Measurements from ENCODE around the gene NSD1.
"Not testable (repeated sequence)": the region's sequence is repeated elsewhere in the genome, so short reads cannot be mapped to it uniquely, and the experiment has no call there.

NSD1 gene

GRCh38 chr5:177177847-177178437 is 44.4 kb downstream of the NSD1 start:
- DNase-seq = not testable (repeated sequence)

DNA sequence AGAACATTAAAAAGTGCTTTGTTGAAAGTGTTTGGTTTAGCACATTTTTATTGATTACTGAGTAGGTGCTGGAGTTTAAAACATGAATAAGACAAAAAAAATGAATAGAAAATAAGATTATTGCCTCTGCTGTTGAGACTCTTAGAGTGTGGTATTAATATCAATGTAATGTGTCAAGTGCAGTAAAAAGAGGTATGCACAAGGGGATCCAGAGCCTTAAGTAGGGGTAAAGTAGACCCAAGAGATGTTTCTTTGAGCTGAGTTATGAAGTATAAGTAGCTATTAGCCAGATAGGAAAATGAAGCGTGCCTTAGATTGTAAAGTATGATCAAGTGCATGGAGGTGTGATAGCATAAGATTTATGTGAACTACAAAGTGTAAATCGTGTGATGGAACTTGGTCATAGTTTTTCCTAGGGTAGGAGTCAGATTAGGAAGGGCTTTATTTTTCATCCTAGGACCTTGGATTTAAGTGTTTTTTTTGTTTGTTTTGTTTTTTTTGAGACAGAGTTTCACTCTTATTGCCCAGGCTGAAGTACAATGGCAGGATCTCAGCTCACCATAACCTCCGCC is 45.2 kb downstream of the NSD1 start:
- no peak for DNase-seq

GRCh38 chr5:177179431-177179830 is 45.9 kb downstream of the NSD1 start:
- no peak for DNase-seq

- no peak for DNase-seq
These were observed 49.6 kb downstream of the NSD1 start for GRCh38 chr5:177183142-177183541.

DNA sequence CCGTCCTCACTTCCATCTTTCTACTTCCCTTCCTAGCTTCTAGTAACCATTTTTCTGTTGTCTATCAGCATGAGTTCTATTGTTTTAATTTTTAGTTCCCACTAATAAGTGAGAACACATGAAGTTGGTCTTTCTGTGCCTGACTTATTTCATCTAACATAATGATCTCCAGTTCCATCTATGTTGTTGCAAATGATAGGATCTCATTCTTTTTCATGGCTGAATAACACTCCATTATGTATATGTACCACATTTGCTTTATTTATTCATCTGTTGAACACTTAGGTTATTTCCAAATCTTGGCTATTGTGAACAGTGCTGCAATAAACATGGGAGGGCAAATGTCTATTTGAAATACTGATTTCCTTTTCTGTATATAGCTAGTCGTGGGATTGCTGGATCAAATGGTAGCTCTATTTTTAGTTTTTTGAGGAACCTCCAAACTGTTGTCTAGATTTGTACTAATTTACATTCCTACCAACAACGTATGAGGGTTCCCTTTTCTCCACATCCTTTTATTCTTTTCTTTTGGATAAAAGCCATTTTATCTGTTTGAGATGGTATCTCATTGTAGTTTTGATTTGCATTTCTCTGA is 50.3 kb downstream of the NSD1 start:
- DNase-seq = no peak

DNA sequence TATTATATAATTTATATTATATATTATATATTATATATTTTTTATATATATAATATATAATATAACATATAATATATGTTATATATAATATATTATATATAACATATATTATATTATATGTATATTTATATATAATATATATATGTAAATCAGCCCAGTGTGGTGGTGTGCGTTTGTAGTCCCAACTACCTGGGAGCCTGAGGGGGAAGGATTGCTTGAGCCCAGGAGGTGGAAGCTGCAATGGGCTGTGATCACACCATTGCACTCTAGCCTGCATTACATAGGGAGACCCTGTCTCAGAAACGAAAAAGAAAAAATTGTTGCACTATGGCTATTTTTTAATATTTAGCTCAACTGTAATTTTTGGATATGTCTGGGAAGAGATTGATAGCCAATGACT is 52.4 kb downstream of the NSD1 start:
- DNase-seq = no peak

GRCh38 chr5:177186645-177187044 is 53.1 kb downstream of the NSD1 start:
- DNase-seq = no peak

DNA sequence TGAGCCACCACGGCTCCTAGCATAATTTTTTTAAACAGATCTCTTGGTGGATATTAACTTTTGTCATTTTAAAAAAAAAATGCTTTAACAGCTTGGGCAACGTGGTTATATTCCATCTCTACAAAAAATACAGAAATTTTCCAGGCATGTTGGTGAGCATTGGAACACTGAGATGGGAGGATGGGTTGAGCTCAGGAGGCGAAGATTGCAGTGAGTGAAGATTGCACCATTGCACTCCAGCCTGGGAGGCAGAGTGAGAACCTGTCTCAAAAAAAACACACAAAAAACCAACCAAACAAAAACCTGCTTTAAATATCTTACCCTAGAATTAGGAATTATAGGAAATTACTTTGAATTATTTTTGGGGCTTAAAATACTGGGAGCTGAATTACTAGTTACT is 55.2 kb downstream of the NSD1 start:
- no peak for DNase-seq

- no peak for DNase-seq
These were observed 55.8 kb downstream of the NSD1 start for GRCh38 chr5:177189416-177189815.

GRCh38 chr5:177189965-177190364 is 56.4 kb downstream of the NSD1 start:
- DNase-seq = no peak

- DNase-seq = no peak
These were observed 60.7 kb downstream of the NSD1 start for GRCh38 chr5:177194268-177194667.

DNA sequence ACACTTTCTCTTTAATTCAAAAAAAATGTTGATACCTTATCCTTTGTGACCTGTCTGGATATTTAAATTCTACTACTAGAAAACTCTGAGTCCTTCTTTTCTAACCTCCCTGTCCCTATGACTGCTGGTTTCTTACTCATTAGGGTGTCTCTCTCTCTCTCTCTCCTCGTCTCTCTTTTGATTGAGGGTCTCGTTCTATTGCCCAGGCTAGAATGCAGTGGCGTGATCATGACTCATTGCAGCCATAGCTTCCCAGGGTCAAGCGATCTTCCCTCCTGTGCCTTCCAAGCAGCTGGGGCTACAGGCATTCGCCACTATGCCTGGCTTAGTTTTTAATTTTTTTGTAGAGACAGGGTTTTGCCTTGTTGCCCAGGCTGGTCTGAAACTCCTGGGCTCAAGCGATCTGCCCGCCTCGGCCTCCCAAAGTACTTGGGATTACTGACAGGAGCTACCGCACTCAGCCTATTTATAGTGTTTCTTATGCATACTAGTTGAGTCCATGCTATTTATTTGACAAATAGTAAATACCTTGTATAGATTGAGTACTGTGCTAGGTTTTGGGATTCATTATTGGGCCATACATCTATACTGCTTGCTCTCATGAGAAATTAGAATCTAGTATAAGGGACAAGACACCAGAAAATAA is 61.9 kb downstream of the NSD1 start:
- no peak for DNase-seq

DNA sequence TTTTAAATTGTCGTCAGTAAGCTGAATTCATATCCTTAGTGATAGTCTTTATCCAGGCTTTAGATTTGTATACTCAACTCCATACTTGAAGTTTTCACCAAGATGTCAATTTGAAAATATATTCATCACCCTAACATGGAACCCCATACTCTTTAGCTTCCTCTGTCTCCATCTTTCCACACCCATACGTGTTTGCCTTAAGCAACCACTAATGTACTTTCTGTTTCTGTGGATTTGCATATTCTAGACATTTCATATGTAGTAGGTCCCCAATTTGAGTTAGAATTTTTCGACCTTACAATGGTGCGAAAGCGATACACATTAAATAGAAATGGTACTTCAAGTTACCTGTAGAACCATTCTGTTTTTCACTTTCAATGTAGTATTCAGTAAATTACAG is 65.2 kb downstream of the NSD1 start:
- DNase-seq = no peak

DNA sequence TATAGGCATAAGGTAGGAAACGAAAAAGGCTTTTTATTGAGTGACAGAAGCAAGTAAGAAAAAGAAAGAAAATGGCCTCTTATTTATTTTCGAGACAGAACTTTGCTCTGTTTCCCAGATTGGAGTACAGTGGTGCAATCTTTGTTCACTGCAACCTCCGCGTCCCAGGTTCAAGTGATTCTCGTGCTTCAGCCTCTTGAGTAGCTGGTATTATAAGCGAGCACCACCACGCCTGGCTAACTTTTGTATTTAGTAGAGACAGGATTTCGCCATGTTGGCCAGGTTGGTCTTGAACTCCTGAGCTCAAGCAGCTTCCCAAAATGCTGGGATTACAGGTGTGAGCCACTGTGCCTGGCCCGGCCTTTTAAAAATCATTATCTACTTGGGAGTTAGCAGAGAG is 70.7 kb downstream of the NSD1 start:
- DNase-seq = no peak

DNA sequence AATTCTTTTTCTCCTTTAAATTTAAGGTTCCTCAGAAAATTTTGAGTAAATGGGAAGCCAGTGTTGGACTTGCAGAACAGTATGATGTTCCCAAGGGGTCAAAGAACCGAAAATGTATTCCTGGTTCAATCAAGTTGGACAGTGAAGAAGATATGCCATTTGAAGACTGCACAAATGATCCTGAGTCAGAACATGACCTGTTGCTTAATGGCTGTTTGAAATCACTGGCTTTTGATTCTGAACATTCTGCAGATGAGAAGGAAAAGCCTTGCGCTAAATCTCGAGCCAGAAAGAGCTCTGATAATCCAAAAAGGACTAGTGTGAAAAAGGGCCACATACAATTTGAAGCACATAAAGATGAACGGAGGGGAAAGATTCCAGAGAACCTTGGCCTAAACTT is 76.0 kb downstream of the NSD1 start:
- DNase-seq = no peak

DNA sequence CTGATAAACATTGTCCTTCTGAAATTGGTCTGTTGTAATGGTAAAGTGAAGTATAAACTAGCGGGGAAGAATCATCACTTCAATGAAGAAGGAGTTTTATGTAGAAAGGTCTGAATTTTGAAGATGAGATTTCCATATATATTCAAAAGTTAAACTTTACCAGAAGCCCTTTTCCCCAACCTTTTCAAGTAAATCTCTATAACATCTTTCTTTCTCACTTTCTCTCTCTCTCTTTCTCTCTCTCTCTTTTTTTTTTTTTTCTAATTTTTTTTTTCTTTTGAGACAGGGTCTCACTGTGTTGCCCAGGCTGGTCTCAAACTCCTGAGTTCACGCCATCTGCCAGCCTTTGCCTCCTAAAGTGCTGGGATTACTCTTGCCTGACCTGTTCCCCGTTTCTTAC is 78.7 kb downstream of the NSD1 start:
- no peak for DNase-seq

DNA sequence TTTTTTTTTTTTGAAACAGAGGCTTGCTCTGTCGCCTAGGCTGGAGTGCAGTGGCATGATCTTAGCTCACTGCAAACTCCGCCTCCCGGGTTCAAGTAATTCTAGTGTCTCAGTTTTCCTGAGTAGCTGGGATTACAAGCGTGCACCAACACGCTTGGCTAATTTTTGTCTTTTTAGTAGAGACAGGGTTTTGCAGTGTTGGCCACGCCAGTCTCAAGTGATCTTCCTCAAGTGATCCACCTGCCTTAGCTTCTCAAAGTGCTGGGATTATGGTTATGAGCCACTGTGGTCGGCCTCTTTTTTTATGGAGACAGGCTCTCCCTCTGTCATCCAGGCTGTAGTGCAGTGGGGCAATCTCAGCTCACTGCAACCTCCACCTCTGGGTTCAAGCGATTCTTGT is 87.0 kb downstream of the NSD1 start:
- DNase-seq = no peak

- no peak for DNase-seq
These were observed 88.7 kb downstream of the NSD1 start for GRCh38 chr5:177222269-177222668.

GRCh38 chr5:177225798-177226197 is 92.2 kb downstream of the NSD1 start:
- DNase-seq = no peak

GRCh38 chr5:177226860-177227259 is 93.3 kb downstream of the NSD1 start:
- no peak for DNase-seq

DNA sequence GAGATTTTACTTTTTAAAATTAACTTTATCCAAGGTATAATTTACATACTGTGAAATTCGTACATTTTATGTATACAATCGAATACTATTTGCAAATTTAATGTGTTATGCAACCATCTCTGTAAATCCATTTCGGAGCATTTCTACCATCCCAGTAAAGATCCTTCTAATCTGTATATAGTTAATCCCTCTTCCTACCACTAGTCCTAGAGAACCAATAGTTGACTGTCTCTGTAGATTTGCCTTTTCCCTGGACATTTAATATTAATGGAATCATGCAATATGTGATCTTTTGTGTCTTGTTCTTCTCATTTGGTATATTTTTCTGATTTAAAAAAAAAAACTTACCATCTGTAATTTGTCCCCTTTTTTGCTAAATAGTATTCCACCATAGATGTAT is 95.2 kb downstream of the NSD1 start:
- DNase-seq = no peak

DNA sequence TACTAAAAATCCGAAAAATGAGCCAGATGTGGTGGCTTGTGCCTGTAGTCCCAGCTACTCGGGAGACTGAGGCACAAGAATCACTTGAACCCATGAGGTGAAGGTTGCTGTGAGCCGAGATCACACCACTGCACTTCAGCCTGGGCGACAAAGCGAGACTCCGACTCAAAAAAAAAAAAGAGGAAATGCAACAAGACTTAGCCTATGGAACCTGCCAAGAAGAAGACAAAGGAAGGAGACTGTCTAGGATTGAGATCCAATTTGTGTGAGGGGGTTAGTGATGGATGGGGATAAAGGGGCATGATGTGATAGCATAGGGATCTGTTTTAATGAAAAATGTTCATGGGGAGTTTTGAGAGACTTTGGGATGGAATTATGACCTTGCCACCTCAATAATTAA is 97.1 kb downstream of the NSD1 start:
- DNase-seq = no peak

DNA sequence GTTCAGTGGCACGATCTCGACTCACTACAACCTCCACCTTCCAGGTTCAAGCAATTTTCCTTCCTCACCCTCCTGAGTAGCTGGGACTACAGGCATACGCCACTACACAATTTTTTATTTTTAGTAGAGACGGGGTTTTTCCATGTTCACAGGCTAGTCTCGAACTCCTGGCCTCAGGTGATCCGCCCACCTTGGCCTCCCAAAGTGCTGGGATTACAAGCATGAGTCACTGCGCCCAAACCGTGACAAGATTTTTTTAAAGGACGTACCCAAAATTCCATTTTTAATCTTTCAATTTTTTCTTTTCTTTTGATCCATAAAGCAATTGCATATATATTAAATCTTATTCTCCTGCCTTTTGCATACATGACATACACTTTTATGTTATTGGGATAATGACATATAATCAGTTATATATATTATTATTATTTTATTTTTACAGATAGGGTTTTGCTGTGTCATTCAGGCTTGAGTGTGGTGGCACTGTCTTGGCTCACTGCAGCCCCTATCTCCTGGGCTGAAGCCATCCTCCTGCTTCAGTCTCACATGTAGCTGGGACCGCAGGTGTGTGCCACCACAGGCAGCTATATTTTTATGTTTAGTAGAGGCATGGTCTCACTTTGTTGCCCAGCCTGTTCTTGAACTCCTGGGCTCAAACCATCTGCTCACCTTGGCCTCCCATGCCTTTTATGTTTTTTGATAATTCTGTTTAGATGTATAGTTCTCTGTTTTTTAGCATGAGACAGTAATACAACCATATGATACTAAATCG is 98.1 kb downstream of the NSD1 start:
- DNase-seq = no peak

DNA sequence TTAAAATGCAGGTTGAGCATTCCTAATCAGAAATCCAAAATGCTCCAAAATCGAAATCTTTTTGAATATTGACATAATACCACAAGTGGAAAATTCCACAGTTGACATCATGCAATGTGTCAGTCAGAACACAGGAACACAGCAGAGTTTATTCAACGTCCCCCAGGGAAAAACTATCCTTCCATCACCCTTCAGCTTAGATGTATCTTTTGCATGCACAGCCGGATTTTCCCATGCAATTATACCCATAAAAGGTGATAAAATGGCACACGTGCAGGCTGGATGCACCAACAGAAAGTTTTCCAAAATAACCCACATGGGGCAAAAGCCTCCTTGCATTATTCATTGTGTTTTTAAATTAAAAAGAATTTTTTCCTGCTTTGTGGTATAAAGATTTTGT is 98.8 kb downstream of the NSD1 start:
- DNase-seq = no peak

All from NCI-H2029 (cell line).